Astrocyte of the spinal cord (primary cell): ENCODE results near the gene SLC39A5.

Experiments used
- DNase-seq: peaks from one replicate; pipeline ENCODE4 v3.0.0; 2011; ENCODE audit warnings: low read depth, low spot score
- H3K4me3 ChIP-seq: 2 replicates; pipeline ENCODE4 v1.5.1; 2011; ENCODE audit warnings: low read depth, mild to moderate bottlenecking, low read length, moderate library complexity
- in situ Hi-C: cut with HindIII; loops from 2 replicates; pipeline ENCODE4 v1.10.0; 2017; ENCODE audit warnings: low sequenced_read_pairs
- TF ChIP-seq, protein P1 (sequence below): IDR thresholded peaks from 2 replicates; pipeline ENCODE4 v1.5.1; 2012; ENCODE audit warnings: low read depth, mild to moderate bottlenecking, low read length, inconsistent platforms

SLC39A5 gene

DNA sequence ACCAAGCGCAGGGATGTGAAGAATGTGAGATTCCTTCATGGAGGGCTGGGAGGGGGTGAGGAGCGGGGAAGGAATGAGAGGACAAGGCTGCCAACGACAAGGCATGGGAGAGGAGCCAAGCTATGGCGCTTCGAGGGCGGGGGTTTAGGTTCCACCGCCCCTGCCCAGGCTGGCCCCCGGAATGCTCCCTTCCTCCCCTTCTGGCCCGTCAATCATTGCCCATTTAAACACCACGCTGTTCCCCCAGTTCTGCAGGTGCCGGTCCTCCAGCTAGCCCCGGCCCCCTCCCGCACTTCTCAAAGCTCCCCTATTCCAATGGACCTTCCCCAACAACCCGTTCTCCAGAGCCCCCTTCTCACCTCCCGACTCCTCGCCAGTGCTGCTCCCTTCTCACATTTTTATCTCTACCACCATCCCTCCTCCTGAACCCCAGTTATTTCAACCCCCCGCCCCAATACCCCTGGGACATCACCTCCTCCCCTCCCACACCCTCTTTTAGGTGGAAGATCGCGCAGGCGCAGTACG, 8.6 kb upstream of the SLC39A5 start:
- in situ Hi-C loops = no loop called here
- H3K4me3 ChIP-seq = peak overlapping the region; percentile 95
- peak; percentile 75 for DNase-seq

DNA sequence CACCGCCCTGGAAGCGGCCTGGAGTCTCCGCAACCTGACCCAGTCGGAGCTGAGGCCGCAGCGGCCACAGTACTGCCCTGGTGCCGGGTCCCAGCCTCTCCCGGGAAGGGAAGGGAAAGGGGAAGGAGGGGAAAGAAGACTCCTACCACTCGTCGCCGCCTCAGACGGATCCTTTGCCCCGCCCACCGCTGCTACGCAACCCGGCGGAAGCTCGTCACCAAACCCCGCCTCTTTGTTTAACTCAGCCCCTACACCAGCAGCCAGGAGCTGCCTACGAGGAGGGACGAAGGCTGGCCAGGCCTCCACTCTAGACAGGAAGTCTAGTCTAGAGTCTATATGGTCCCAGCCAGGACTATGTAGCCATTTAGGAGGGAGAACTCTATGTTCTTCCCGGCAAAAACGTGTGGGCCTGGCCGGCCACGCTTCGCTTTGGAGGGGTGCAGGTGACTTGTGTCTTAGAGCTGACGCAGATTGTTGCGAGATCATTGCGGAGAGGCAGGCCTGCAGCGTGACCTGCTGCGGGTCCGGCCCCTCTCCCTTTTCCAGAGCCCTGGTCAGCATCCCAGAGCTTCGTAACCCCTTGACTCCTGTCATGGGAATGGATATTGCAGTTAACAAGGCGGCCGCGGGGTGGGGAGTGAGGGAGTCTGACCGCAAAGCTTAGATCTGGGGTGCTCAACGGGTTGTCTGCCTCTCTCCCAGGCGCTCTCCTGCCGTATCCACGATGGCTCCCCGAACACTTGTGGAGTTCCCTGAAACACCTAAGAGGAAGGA, 7.9 kb upstream of the SLC39A5 start, which contains the start of gene RNF41:
Gene RNF41, minus strand, starts transcription at position 166 of the 774 bp plus-strand sequence. CDS start 7,875 bp downstream, outside the sequence.
- TF ChIP-seq, protein P1, sequence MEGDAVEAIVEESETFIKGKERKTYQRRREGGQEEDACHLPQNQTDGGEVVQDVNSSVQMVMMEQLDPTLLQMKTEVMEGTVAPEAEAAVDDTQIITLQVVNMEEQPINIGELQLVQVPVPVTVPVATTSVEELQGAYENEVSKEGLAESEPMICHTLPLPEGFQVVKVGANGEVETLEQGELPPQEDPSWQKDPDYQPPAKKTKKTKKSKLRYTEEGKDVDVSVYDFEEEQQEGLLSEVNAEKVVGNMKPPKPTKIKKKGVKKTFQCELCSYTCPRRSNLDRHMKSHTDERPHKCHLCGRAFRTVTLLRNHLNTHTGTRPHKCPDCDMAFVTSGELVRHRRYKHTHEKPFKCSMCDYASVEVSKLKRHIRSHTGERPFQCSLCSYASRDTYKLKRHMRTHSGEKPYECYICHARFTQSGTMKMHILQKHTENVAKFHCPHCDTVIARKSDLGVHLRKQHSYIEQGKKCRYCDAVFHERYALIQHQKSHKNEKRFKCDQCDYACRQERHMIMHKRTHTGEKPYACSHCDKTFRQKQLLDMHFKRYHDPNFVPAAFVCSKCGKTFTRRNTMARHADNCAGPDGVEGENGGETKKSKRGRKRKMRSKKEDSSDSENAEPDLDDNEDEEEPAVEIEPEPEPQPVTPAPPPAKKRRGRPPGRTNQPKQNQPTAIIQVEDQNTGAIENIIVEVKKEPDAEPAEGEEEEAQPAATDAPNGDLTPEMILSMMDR = no peak
- in situ Hi-C loops = no loop called here
- peak; percentile 98 for DNase-seq
- peak within 1 kb of the TSS; percentile 95 for H3K4me3 ChIP-seq

More for the DNA sequence above, 8.6 kb upstream of the SLC39A5 start:
- TF ChIP-seq, protein P1 = no peak

DNA sequence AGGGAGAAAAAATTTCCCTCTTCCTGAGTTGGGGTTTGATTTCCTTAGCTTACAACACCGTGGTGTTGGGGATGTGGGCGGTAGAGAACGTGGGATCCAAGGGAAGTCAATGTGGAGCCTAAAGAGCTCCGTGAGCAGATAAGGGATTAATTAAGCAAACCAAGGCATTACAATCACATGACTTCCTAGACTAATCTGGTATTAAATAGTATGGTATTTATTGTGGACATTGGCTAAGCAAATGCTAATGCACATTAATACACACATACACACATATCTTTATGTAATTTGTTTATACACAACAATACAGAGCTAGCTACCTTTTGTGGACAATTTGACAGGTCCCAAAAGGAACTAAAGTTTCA, 7.3 kb upstream of the SLC39A5 start:
- peak overlapping the region; percentile 95 for H3K4me3 ChIP-seq
- TF ChIP-seq, protein P1 = no peak
- in situ Hi-C loops = no loop called here
- peak; percentile 10 for DNase-seq

DNA sequence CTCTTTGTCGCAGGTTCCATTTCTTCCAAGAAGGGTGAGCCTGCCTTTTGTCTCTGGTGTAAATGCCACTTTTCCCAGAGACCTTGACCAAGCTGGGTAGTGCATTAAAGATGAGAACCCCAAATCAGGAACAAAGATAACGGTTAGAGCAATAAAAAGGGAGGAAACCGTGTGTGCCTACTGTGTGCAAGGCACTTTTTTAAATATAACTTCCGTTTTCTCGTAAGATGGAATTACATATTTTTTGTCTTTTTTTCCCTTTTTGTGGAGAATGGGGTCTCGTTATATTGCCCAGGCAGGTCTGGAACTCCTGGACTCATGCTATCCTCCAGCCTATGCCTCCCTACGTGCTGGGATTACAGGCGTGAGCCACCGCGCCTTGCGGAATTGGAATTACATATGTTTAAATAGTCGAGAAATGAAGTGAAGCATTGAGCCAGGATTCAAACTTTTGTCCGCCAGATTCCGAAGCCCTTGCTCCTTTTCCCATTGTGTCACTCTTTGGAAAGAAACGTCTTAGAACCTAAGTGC, 6.2 kb upstream of the SLC39A5 start:
- TF ChIP-seq, protein P1 = no peak
- peak overlapping the region; percentile 20 for H3K4me3 ChIP-seq
- no peak for DNase-seq
- in situ Hi-C loops = no loop called here

DNA sequence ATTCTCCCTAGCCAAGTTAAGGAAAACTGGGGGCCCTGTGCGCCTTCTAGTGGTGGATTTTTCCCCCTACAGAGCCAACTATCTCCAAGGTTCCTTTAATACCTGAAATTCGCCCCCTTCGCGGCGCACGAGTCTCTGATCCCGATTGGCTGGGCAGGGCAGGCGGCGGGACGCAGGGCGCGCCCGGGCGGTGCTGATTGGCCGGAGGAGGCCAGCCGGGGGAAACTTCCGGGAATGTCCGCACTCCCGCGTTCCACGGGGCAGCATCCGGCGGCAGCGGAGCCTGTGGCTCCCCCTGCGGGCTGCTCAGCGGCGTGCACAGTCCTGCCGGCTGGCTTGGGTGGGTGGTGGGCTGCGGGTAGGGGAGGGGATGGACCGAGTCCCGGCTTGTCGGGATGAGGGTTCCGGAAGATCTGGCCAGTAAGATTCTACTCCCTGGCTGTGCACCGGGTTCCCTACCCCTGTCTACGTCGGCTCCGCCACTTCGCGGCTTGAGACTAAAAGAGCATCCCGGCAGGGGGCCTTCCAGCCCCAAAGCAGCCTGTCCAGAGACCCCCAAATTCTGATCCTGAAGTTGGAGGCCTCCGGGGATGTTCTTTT, 5.6 kb upstream of the SLC39A5 start, which contains the start of gene NABP2:
Gene NABP2, plus strand, starts transcription at position 241 of the 600 bp plus-strand sequence. CDS start 515 bp downstream, outside the sequence.
- H3K4me3 ChIP-seq = peak within 1 kb of the TSS; percentile 80
- TF ChIP-seq, protein P1 = peak; percentile 69
- in situ Hi-C loops = no loop called here
- DNase-seq = peak; percentile 99

DNA sequence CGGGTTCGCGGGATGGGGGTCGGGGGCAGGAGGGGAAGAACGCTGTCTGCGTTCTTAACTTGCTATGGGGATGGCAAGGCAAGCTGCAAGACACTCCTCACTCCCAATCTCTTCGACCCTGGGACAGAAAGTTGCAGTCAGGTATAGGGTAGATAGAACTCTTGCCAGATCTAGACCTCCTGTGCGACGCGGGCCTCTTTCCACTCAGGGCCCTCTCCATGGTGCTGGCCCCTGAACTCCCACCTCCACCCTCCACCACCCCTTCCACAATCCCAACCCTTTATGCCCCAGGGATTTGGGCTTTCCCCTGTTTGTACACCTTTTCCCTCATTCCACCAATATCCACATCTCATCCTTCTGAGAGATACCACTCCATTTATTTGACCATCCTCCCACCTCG, 4.9 kb upstream of the SLC39A5 start:
- TF ChIP-seq, protein P1 = no peak
- in situ Hi-C loops = no loop called here

More for the DNA sequence above, 4.9 kb upstream of the SLC39A5 start:
- peak overlapping the region; percentile 80 for H3K4me3 ChIP-seq
- no peak for DNase-seq
